ENCODE data around the gene LBX1. TPM values are rescaled to one million over a fixed set of nuclear protein-coding genes. Genes with fewer than 3 reads are reported as not detected.
"Not testable (repeated sequence)": the region's sequence is repeated elsewhere in the genome, so short reads cannot be mapped to it uniquely, and the experiment has no call there.

LBX1 gene
- polyA plus RNA-seq, 5 donors, result 0.16 to 1.5 (median 0.40) TPM

- no peak for DNase-seq
These were observed 20.7 kb downstream of the LBX1 start for GRCh38 chr10:101208543-101208942.

- no peak for DNase-seq
These were observed 22.2 kb downstream of the LBX1 start for GRCh38 chr10:101207026-101207425.

GRCh38 chr10:101202667-101203066 lies 26.6 kb downstream of the LBX1 start:
- not testable (repeated sequence) for DNase-seq

- DNase-seq, result not testable (repeated sequence)
These were observed 30.8 kb downstream of the LBX1 start for GRCh38 chr10:101198326-101198977.

- no peak for DNase-seq
These were observed 33.3 kb downstream of the LBX1 start for GRCh38 chr10:101195921-101196320.

- no peak for DNase-seq
These were observed 39.5 kb downstream of the LBX1 start for GRCh38 chr10:101189461-101190401.

- no peak for DNase-seq
These were observed 40.3 kb downstream of the LBX1 start for GRCh38 chr10:101188942-101189341.

GRCh38 chr10:101183458-101184183 lies 45.6 kb downstream of the LBX1 start:
- DNase-seq, result no peak

- DNase-seq, result no peak
These were observed 46.3 kb downstream of the LBX1 start for GRCh38 chr10:101182936-101183335.

Other genes starting within 250 kb of the LBX1 start
- 100 to 1,000 TPM in 2 of 5 donors, 10 to 100 TPM in 3; 72.7 to 128 (median 87.3) TPM for gene MRPL43, start 242.0 kb downstream of the LBX1 start, polyA plus RNA-seq (ENCODE audit: insufficient read depth in 1 of 5, insufficient read length in 5 of 5, low replicate concordance in 1 of 5)
- gene TWNK, start 241.9 kb downstream of the LBX1 start, polyA plus RNA-seq (ENCODE audit: insufficient read depth in 1 of 5, insufficient read length in 5 of 5, low replicate concordance in 1 of 5), result 10 to 100 TPM in 3 of 5 donors, 1 to 10 TPM in 2; 7.9 to 12.8 (median 10.0) TPM
- 10 to 100 TPM; 37.4 to 73.9 (median 57.6) TPM for gene LZTS2, start 229.7 kb downstream of the LBX1 start, polyA plus RNA-seq (ENCODE audit: insufficient read depth in 1 of 5, insufficient read length in 5 of 5, low replicate concordance in 1 of 5)
- under 1 TPM; 0.26 to 0.85 (median 0.69) TPM for gene PDZD7, start 198.3 kb downstream of the LBX1 start, polyA plus RNA-seq (ENCODE audit: insufficient read depth in 1 of 5, insufficient read length in 5 of 5, low replicate concordance in 1 of 5)
- gene SFXN3, start 198.2 kb downstream of the LBX1 start, polyA plus RNA-seq (ENCODE audit: insufficient read depth in 1 of 5, insufficient read length in 5 of 5, low replicate concordance in 1 of 5), result 10 to 100 TPM; 20.7 to 27.6 (median 22.7) TPM
- gene KAZALD1, start 167.5 kb downstream of the LBX1 start, polyA plus RNA-seq (ENCODE audit: insufficient read depth in 1 of 5, insufficient read length in 5 of 5, low replicate concordance in 1 of 5), result 10 to 100 TPM in 4 of 5 donors, 1 to 10 TPM in 1; 8.4 to 19.8 (median 12.8) TPM
- not detected for gene TLX1, start 98.2 kb downstream of the LBX1 start, polyA plus RNA-seq (ENCODE audit: insufficient read depth in 1 of 5, insufficient read length in 5 of 5, low replicate concordance in 1 of 5)
- 10 to 100 TPM; 22.7 to 26.1 (median 25.7) TPM for gene BTRC, start 124.7 kb upstream of the LBX1 start, polyA plus RNA-seq (ENCODE audit: insufficient read depth in 1 of 5, insufficient read length in 5 of 5, low replicate concordance in 1 of 5)

All from right lung (tissue), 5 donors.